HepG2 (cell line): Measurements from ENCODE around the gene TSPAN9. TPM values are rescaled to one million over a fixed set of nuclear protein-coding genes. Genes with fewer than 3 reads are reported as not detected.

Experiments
- ATAC-seq: fragments of 200-7000 bp; cut with Tn5 transposase; 3 replicates; pipeline ENCODE4 v1.9.1; 2020; ENCODE audit warnings: mild to moderate bottlenecking, moderate library complexity
- BruUV-seq: library from RNA; stranded (reverse); fragments of 400-500 nt; replicated peaks from 2 replicates; lab custom pipeline; 2021; lab: Mats Ljungman, UMichigan
- CTCF ChIA-PET: fragments of 300-600 bp; formaldehyde crosslinking; extraction: SDS; loops from one replicate; lab custom pipeline; 2021; ENCODE audit warnings: low total read pairs, inconsistent platforms, low intra/inter-chr PET ratio; lab: Yijun Ruan, JAX
- POLR2A ChIA-PET: fragments of 350-600 bp; sonication (Branson Sonifier 250); formaldehyde crosslinking; loops from one replicate; lab custom pipeline; 2020; ENCODE audit warnings: antibody characterized with exemption, inconsistent platforms; lab: Yijun Ruan, JAX
- DNase-seq: peaks from one replicate; pipeline ENCODE4 v3.0.0-alpha.2; 2015; ENCODE audit warnings: low spot score
- FAIRE-seq: peaks from 3 replicates; lab custom pipeline; 2011; peaks lifted over from hg19 to GRCh38; lab: Jason Lieb, UNC
- H2AFZ ChIP-seq: one replicate; pipeline ENCODE4 v1.6.1; 2011; ENCODE audit warnings: low read length, inconsistent platforms
- H3K27ac ChIP-seq: fragments of 300-600 bp; 3 replicates; pipeline ENCODE4 v1.8.0; 2011; ENCODE audit warnings: mixed run types, mild to moderate bottlenecking, mixed read lengths, low read length, inconsistent platforms; ENCODE audit not compliant: insufficient read depth; ENCODE audit errors: extremely low read length
- H3K27me3 ChIP-seq, 2 experiments: fragments of 200-600 bp in 1 of 2; 2 replicates in 1 of 2; 3 replicates in 1 of 2; pipeline versions ENCODE4 v1.6.0 to v1.8.0; 2011; ENCODE audit warnings: low read length in 2 of 2, mild to moderate bottlenecking in 2 of 2, moderate library complexity in 2 of 2, inconsistent platforms in 1 of 2; ENCODE audit not compliant: insufficient read depth in 2 of 2, control insufficient read depth in 1 of 2
- H3K36me3 ChIP-seq, 2 experiments: fragments of 200-600 bp in 1 of 2; replicated peaks in 1 of 2; 2 replicates in 1 of 2; 3 replicates in 1 of 2; pipeline versions ENCODE4 v1.5.1 to v1.8.0; 2011; ENCODE audit warnings: low read length in 2 of 2, inconsistent platforms in 1 of 2; ENCODE audit not compliant: insufficient read depth in 2 of 2, control insufficient read depth in 1 of 2
- H3K4me1 ChIP-seq: 2 replicates; pipeline ENCODE4 v1.5.1; 2012; ENCODE audit warnings: low read length, inconsistent platforms; ENCODE audit not compliant: insufficient read depth
- H3K4me2 ChIP-seq: 2 replicates; pipeline ENCODE4 v1.6.0; 2011; ENCODE audit warnings: low read depth, low read length, inconsistent platforms
- H3K4me3 ChIP-seq, 3 experiments: fragments of 200-600 bp in 1 of 3; sonication (generic), shearing (Covaris generic) in 1 of 3; replicated peaks in 1 of 3; 2 replicates each; pipeline ENCODE4 v1.5.1; 2011 to 2016; ENCODE audit warnings: low read length in 3 of 3, inconsistent platforms in 2 of 3, low read depth in 2 of 3, mild to moderate bottlenecking in 2 of 3, control low read depth in 1 of 3, mixed read lengths in 1 of 3; ENCODE audit not compliant: insufficient read depth in 1 of 3
- H3K79me2 ChIP-seq: one replicate; pipeline ENCODE4 v1.6.1; 2011; ENCODE audit warnings: low read length, inconsistent platforms; ENCODE audit not compliant: insufficient read depth
- H3K9ac ChIP-seq: 2 replicates; pipeline ENCODE4 v1.6.0; 2011; ENCODE audit warnings: mild to moderate bottlenecking, low read depth, low read length, inconsistent platforms; ENCODE audit not compliant: insufficient read depth
- H3K9me3 ChIP-seq: 2 replicates; pipeline ENCODE4 v1.5.1; 2012; ENCODE audit warnings: mild to moderate bottlenecking, low read length
- H4K20me1 ChIP-seq: 2 replicates; pipeline ENCODE4 v1.6.0; 2011; ENCODE audit warnings: inconsistent platforms, mild to moderate bottlenecking, low read length, moderate library complexity; ENCODE audit not compliant: insufficient read depth
- KDM5A ChIP-seq: fragments of 200-600 bp; sonication (generic); IDR thresholded peaks from 2 replicates; pipeline ENCODE4 v1.7.0; 2018; ENCODE audit warnings: antibody characterized with exemption, mild to moderate bottlenecking, low read length, borderline replicate concordance
- KMT2A ChIP-seq: sonication (generic); formaldehyde crosslinking; IDR thresholded peaks from 2 replicates; pipeline ENCODE4 v1.4.0; 2020; ENCODE audit warnings: missing genetic modification reagents
- ZBTB20 ChIP-seq: sonication (generic); formaldehyde crosslinking; IDR thresholded peaks from 2 replicates; pipeline ENCODE4 v1.8.1; 2023; ENCODE audit warnings: missing genetic modification reagents, low read depth, mild to moderate bottlenecking, borderline replicate concordance
- ZNF337 ChIP-seq: sonication (generic); formaldehyde crosslinking; IDR thresholded peaks from 2 replicates; pipeline ENCODE4 v1.5.1; 2020; ENCODE audit warnings: missing genetic modification reagents, low read depth, mild to moderate bottlenecking, borderline replicate concordance
- ZSCAN20 ChIP-seq: sonication (generic); formaldehyde crosslinking; IDR thresholded peaks from 2 replicates; pipeline ENCODE4 v1.4.0; 2020; ENCODE audit warnings: missing genetic modification reagents, mild to moderate bottlenecking, borderline replicate concordance
- WGBS: methylation state at CpG from one replicate; pipeline ENCODE4 v1.1.6; 2017; ENCODE audit warnings: low lambda C conversion rate; 5-methylcytosine and 5-hydroxymethylcytosine counted together
- in situ Hi-C: cut with HindIII; loops from 2 replicates; pipeline ENCODE4 v1.10.0; 2017; ENCODE audit warnings: low pct_unique_long_range_greater_than_20kb; ENCODE audit not compliant: extremely low pct_ligation_motif_present
- intact Hi-C: fragments of 100-400 bp; cut with micrococcal nuclease; formaldehyde crosslinking; loops from one replicate; pipeline ENCODE4 v1.10.0; 2022; ENCODE audit not compliant: unreplicated experiment
- polyA plus RNA-seq, 8 experiments: library from polyadenylated mRNA; depleted of rRNA in 3 of 8; stranded (reverse) in 7 of 8; unstranded in 1 of 8; fragments of >200 nt; fragmentation: Illumina TruSeq in 4 of 8; extraction: Trizol in 4 of 8; gene quantifications; 2 replicates each; pipeline versions ENCODE4 v1.2.1 to v1.2.3, GENCODE V29; 2011 to 2016; ENCODE audit warnings: low read depth in 4 of 8, missing spikeins in 1 of 8, mixed read lengths in 1 of 8; ENCODE audit not compliant: insufficient read depth in 1 of 8
- total RNA-seq, 5 experiments: library from RNA; depleted of rRNA; stranded (reverse); fragments of >200 nt; fragmentation: Illumina TruSeq; extraction: Trizol; gene quantifications; 2 replicates each; pipeline ENCODE4 v1.2.3, GENCODE V29; 2016; ENCODE audit warnings: low read depth in 1 of 5
- TF ChIP-seq, protein P1 (sequence below): sonication (generic); formaldehyde crosslinking; conservative IDR thresholded peaks from 2 replicates; pipeline ENCODE4 v1.8.0; 2022; ENCODE audit warnings: mild to moderate bottlenecking, moderate library complexity, missing genetic modification reagents

TSPAN9 gene
- total and polyA plus RNA-seq, 2 of the 13 experiments (the other 11 are each of a cell fraction or from before 2014, with no cell fraction given) = 18.1 to 42.3 TPM

GRCh38 chr12:3129301-3130056, 52.3 kb downstream of the TSPAN9 start:
- DNase-seq = no peak
- Histone ChIP-seq H3K4me3 (no peak overlapping the region), H3K79me2 (peaks cover 6% of the 10 kb centered on the region), H3K9ac (no peak overlapping the region), H3K36me3 (peaks cover 3 to 10% of the 10 kb centered on the region in 2 experiments; a peak in 4 of 5 replicates), H3K9me3 (no peaks in the 10 kb centered on the region), H2AFZ (no peak overlapping the region), H3K27me3 (no peaks in the 10 kb centered on the region), H4K20me1 (no peaks in the 10 kb centered on the region; the same call in 1 of the 2 replicates), H3K4me1 (peaks cover 7% of the 10 kb centered on the region; the same call in 1 of the 2 replicates), H3K27ac (no peak overlapping the region), H3K4me2 (no peak overlapping the region)
- BruUV-seq = no TSS peak
- ChIA-PET CTCF (no interaction called here), POLR2A (interaction anchor here (1.2 kb wide), 1 partner anchor 25 kb away, joined by 3 read pairs; no protein-coding TSS in a partner anchor)
- in situ Hi-C loops = loop anchor here (5.0 kb wide), 1 partner anchor 143 kb away; no protein-coding TSS in a partner anchor
- intact Hi-C loops = no loop called here
- 89% methylated on average over 12 of the region's 12 CpGs for WGBS
- FAIRE-seq = no peak
- TF ChIP-seq, protein P1, sequence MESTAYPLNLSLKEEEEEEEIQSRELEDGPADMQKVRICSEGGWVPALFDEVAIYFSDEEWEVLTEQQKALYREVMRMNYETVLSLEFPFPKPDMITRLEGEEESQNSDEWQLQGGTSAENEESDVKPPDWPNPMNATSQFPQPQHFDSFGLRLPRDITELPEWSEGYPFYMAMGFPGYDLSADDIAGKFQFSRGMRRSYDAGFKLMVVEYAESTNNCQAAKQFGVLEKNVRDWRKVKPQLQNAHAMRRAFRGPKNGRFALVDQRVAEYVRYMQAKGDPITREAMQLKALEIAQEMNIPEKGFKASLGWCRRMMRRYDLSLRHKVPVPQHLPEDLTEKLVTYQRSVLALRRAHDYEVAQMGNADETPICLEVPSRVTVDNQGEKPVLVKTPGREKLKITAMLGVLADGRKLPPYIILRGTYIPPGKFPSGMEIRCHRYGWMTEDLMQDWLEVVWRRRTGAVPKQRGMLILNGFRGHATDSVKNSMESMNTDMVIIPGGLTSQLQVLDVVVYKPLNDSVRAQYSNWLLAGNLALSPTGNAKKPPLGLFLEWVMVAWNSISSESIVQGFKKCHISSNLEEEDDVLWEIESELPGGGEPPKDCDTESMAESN = no peak
- no peak for TF ChIP-seq ZSCAN20 (CRISPR knock-in tag)
- TF ChIP-seq KMT2A = no peak
- TF ChIP-seq ZNF337 (CRISPR knock-in tag) = no peak
- no peak for TF ChIP-seq KDM5A
- TF ChIP-seq ZBTB20 (CRISPR knock-in tag) = no peak
- no peak for ATAC-seq
